Muscle of leg (tissue), 16 donors: ENCODE results near the gene NEMF. TPM values are rescaled to one million over a fixed set of nuclear protein-coding genes. Genes with fewer than 3 reads are reported as not detected.
"Not testable (repeated sequence)": the region's sequence is repeated elsewhere in the genome, so short reads cannot be mapped to it uniquely, and the experiment has no call there.

Experiments used
- DNase-seq: peaks from one replicate; pipeline ENCODE4 v3.0.0; 2013
- H3K27ac ChIP-seq: one replicate; pipeline ENCODE4 v1.5.1; 2013; ENCODE audit warnings: mild to moderate bottlenecking, low read length, control low read depth
- H3K27me3 ChIP-seq: one replicate; pipeline ENCODE4 v1.6.1; 2013; ENCODE audit warnings: low read length; ENCODE audit not compliant: control insufficient read depth, insufficient read depth
- H3K36me3 ChIP-seq: one replicate; pipeline ENCODE4 v1.6.1; 2013; ENCODE audit warnings: low read length; ENCODE audit not compliant: control insufficient read depth, insufficient read depth
- H3K4me1 ChIP-seq: one replicate; pipeline ENCODE4 v1.6.1; 2013; ENCODE audit warnings: low read length; ENCODE audit not compliant: control insufficient read depth, insufficient read depth
- H3K4me3 ChIP-seq: one replicate; pipeline ENCODE4 v1.5.1; 2013; ENCODE audit warnings: low read length, control low read depth
- H3K9me3 ChIP-seq: replicated peaks from 2 replicates; pipeline ENCODE4 v1.6.1; 2013; ENCODE audit warnings: low read depth, low read length; ENCODE audit not compliant: control insufficient read depth
- WGBS: methylation state at CpG from one replicate; pipeline ENCODE4 v1.1.5; 2013; ENCODE audit warnings: missing lambda C conversion rate; ENCODE audit not compliant: insufficient coverage; 5-methylcytosine and 5-hydroxymethylcytosine counted together
- long read RNA-seq, 11 donors: transcript quantifications; one replicate each; lab custom pipeline, GENCODE V29; 2026
- polyA plus RNA-seq, 8 donors: library from polyadenylated mRNA; unstranded; fragments of 120-200 nt; gene quantifications; one replicate each; pipeline versions ENCODE4 v1.2.1 to v1.2.3, GENCODE V29; 2013; ENCODE audit warnings: inconsistent platforms in 1 of 8, low replicate concordance in 1 of 8; ENCODE audit not compliant: insufficient read length in 8 of 8, insufficient read depth in 1 of 8
- total RNA-seq: library from RNA; stranded (reverse); fragments of 120-200 nt; gene quantifications from one replicate; pipeline ENCODE4 v1.2.4, GENCODE V29; 2013

The NEMF gene, protein sequence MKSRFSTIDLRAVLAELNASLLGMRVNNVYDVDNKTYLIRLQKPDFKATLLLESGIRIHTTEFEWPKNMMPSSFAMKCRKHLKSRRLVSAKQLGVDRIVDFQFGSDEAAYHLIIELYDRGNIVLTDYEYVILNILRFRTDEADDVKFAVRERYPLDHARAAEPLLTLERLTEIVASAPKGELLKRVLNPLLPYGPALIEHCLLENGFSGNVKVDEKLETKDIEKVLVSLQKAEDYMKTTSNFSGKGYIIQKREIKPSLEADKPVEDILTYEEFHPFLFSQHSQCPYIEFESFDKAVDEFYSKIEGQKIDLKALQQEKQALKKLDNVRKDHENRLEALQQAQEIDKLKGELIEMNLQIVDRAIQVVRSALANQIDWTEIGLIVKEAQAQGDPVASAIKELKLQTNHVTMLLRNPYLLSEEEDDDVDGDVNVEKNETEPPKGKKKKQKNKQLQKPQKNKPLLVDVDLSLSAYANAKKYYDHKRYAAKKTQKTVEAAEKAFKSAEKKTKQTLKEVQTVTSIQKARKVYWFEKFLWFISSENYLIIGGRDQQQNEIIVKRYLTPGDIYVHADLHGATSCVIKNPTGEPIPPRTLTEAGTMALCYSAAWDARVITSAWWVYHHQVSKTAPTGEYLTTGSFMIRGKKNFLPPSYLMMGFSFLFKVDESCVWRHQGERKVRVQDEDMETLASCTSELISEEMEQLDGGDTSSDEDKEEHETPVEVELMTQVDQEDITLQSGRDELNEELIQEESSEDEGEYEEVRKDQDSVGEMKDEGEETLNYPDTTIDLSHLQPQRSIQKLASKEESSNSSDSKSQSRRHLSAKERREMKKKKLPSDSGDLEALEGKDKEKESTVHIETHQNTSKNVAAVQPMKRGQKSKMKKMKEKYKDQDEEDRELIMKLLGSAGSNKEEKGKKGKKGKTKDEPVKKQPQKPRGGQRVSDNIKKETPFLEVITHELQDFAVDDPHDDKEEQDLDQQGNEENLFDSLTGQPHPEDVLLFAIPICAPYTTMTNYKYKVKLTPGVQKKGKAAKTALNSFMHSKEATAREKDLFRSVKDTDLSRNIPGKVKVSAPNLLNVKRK
- total RNA-seq (59.4 TPM), polyA plus RNA-seq (10 to 100 TPM; 32.6 to 50.1 (median 46.3) TPM)
- long read RNA-seq, donor 1, full-length matches to known transcripts: 4 of 9 reads
- long read RNA-seq, donor 1, partial matches to known transcripts: 5 of 9 reads
- long read RNA-seq, donor 1, other reads (novel, unspliced or antisense): 0 of 9 reads
- long read RNA-seq, donor 2, partial matches to known transcripts: 5 of 11 reads
- long read RNA-seq, donor 2, other reads (novel, unspliced or antisense): 6 of 11 reads
- long read RNA-seq, donor 3, partial matches to known transcripts: 12 of 12 reads
- long read RNA-seq, donor 3, other reads (novel, unspliced or antisense): 0 of 12 reads
- long read RNA-seq, donor 4, partial matches to known transcripts: 6 of 7 reads
- long read RNA-seq, donor 4, other reads (novel, unspliced or antisense): 0 of 7 reads
- long read RNA-seq, donor 5, full-length matches to known transcripts: 4 of 44 reads
- long read RNA-seq, donor 5, partial matches to known transcripts: 40 of 44 reads
- long read RNA-seq, donor 5, other reads (novel, unspliced or antisense): 0 of 44 reads
- long read RNA-seq, donor 6, full-length matches to known transcripts: 9 of 34 reads
- long read RNA-seq, donor 6, partial matches to known transcripts: 25 of 34 reads
- long read RNA-seq, donor 6, other reads (novel, unspliced or antisense): 0 of 34 reads
- long read RNA-seq, donor 7, full-length matches to known transcripts: 1 of 45 reads
- long read RNA-seq, donor 7, partial matches to known transcripts: 44 of 45 reads
- long read RNA-seq, donor 7, other reads (novel, unspliced or antisense): 0 of 45 reads
- long read RNA-seq, donor 8, partial matches to known transcripts: 7 of 7 reads
- long read RNA-seq, donor 8, other reads (novel, unspliced or antisense): 0 of 7 reads
- long read RNA-seq, donor 9, partial matches to known transcripts: 30 of 34 reads
- long read RNA-seq, donor 9, other reads (novel, unspliced or antisense): 0 of 34 reads
- long read RNA-seq, donor 10, partial matches to known transcripts: 31 of 34 reads
- long read RNA-seq, donor 10, other reads (novel, unspliced or antisense): 0 of 34 reads
- long read RNA-seq, donor 11, partial matches to known transcripts: 94 of 137 reads
- long read RNA-seq, donor 11, other reads (novel, unspliced or antisense): 42 of 137 reads

DNA sequence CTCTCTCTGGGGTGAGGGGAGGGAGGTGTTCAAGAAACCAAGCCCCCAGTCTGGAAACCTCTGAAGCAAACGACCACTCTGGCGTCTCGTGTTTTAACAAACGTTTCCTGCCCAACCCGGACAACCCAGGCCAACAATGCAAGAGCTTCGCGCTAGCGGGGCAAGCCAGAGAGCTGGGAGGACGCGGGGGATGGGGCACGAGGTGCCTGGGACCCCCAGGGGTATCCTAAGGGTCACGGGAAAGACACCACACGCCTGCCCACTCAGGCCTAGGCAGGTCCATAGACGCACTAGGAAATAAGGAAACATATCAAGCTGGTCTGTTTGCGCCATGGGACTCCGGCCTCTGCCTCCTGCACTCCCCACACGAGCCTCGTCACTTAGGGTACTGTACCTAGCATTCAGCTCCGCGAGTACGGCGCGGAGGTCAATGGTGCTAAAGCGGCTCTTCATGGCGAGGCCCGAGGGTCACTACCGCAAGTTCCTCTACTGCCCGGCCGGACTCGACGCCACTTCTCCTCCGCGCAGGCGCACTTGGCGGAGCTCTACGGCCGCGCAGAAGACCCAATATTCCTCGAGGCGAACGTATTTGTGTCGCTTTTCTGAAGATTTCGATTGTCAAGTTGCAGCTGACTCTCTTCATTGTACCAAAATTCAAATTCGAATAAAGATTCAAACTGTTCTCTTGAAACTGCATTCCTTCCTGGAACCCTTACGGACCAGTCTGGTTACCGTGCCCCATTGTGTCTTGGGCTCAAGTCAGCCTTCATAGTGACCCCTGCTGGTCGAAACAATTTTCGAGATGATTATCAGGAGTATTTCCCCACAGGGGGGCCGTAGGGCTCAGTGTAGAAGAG is at the start of gene NEMF:
TSS of gene NEMF (minus strand) at position 488 of the 857 bp plus-strand sequence. CDS start at position 453, 35 bp downstream.
- Histone ChIP-seq H3K4me1 (peaks cover 9% of the 10 kb centered on the region), H3K27me3 (no peaks in the 10 kb centered on the region), H3K36me3 (peaks cover 6% of the 10 kb centered on the region), H3K4me3 (peak within 1 kb of the TSS; percentile 78), H3K27ac (peak within 1 kb of the TSS; percentile 83), H3K9me3 (no peaks in the 10 kb centered on the region)
- DNase-seq: peak; percentile 97
- WGBS: 0% methylated on average over 46 of the region's 49 CpGs

DNA sequence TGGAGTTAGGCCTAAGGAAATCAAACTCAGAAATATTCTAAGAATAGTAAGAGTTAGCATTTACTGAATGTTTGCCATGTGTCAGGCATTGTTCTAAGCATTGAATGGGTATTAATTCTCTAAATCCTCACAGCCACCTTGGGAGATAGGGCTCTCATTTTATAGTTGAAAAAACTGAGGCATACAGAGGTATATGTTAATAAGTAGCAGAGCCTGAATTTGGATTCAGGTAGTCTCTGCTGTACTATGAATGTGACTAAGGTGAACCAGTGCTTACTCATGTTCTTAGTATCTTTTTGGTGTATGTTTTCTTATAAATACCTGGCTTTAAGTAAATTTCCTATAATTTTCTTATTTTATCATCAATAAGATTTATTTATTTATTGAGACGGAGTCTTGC is 48.4 kb upstream of the NEMF start:
- Histone ChIP-seq H3K4me1 (peaks cover 2% of the 10 kb centered on the region), H3K27ac (no peak overlapping the region), H3K4me3 (no peak overlapping the region), H3K9me3 (no peaks in the 10 kb centered on the region), H3K36me3 (no peaks in the 10 kb centered on the region), H3K27me3 (no peaks in the 10 kb centered on the region)
- no peak for DNase-seq
- no CpG with 5 or more reads among the region's 1 CpG for WGBS

DNA sequence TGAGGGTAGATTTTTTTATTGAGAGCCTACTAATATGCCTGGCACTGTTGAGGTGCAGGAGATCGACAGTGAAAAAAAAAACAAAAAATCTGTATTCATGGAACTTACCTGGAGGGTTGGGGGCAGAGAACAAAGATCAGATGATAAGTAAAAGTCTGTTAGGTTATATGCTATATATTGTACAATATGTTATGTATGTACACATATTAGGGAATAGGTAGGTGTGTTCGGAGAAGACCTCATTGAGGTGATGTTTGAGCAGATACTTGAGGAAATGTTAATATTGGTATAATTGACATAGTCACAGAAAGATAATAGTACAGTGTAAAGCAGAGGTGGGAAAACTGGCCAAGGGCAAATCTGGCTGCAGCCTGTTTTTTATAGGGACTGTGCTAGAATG is 45.9 kb upstream of the NEMF start:
- Histone ChIP-seq H3K9me3 (no peaks in the 10 kb centered on the region), H3K4me3 (no peak overlapping the region), H3K27ac (no peak overlapping the region), H3K27me3 (no peaks in the 10 kb centered on the region), H3K36me3 (peaks cover 6% of the 10 kb centered on the region), H3K4me1 (peaks cover 2% of the 10 kb centered on the region)
- DNase-seq: no peak
- 100% methylated on average over 1 of the region's 2 CpGs for WGBS

DNA sequence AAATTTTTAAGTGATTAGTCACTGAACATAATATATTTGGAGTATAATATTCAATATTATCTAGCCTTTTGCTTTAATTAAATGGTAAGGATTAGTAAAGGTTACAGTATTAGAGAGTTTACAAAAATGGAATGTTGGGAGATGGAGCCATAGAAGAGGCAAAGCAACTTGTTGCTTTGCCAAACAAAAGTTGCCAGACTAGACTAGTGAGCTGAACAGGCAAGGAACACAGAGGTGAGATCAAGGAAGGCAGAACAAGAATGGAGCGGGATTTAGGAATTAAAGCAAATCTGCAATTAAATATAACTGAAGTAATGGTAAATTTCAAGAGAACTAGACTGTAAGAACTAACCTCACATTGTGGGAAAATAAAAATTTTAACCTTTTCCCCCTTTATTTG is 45.4 kb upstream of the NEMF start:
- no peaks in the 10 kb centered on the region for H3K27me3 ChIP-seq
- H3K27ac ChIP-seq: no peak overlapping the region
- no peak overlapping the region for H3K4me3 ChIP-seq
- no CpG with 5 or more reads among the region's 1 CpG for WGBS
- DNase-seq: no peak
- no peaks in the 10 kb centered on the region for H3K9me3 ChIP-seq
- peaks cover 6% of the 10 kb centered on the region for H3K36me3 ChIP-seq
- H3K4me1 ChIP-seq: peaks cover 2% of the 10 kb centered on the region

DNA sequence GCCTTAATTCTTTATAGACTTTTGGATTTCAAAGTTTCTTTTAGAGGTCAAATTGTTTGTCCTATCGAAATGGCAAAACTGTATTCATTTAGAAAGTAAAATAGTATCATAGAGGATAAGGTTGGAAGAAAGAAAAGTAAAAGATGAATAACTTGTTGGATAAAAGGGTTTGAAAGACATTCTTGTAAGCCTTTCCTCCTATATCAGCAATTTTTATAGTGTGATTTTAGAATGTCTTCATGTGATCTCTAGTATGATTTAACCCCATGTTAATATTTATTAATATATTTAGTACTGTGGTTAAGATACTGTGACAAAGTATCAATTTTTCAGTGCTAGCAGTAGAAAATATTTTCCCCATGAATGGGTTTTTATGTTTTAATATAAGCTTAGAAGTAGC is 44.8 kb upstream of the NEMF start:
- H3K27ac ChIP-seq: no peak overlapping the region

DNA sequence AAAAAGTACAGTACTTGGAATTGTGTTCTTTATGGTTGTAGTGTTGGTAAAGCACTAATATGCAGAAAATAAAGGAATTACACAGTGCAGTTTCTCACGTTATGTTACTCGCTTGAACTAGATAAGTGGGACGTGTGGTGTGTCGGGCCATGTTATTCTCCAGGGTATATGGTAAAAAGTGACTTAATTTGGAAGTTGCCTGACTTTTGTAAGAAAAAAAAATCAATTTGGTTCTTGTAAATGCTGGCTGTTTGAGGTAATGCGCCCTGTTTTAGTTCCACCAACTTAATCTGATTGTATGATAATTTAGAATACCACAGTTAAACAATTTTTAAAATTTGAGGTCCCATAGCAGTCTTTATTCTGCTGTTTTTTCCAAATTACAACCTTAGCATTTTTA is 44.4 kb upstream of the NEMF start:
- 68% methylated on average over 4 of the region's 5 CpGs for WGBS
- DNase-seq: no peak
- Histone ChIP-seq H3K27ac (peak overlapping the region; percentile 6), H3K4me1 (peaks cover 3% of the 10 kb centered on the region), H3K36me3 (peaks cover 6% of the 10 kb centered on the region), H3K4me3 (no peak overlapping the region), H3K27me3 (no peaks in the 10 kb centered on the region), H3K9me3 (no peaks in the 10 kb centered on the region)

More for the DNA sequence above, 44.8 kb upstream of the NEMF start:
- Histone ChIP-seq H3K4me3 (no peak overlapping the region), H3K4me1 (peaks cover 2% of the 10 kb centered on the region), H3K27me3 (no peaks in the 10 kb centered on the region), H3K36me3 (peaks cover 6% of the 10 kb centered on the region), H3K9me3 (no peaks in the 10 kb centered on the region)
- WGBS: no CpG with 5 or more reads among the region's 1 CpG
- no peak for DNase-seq

DNA sequence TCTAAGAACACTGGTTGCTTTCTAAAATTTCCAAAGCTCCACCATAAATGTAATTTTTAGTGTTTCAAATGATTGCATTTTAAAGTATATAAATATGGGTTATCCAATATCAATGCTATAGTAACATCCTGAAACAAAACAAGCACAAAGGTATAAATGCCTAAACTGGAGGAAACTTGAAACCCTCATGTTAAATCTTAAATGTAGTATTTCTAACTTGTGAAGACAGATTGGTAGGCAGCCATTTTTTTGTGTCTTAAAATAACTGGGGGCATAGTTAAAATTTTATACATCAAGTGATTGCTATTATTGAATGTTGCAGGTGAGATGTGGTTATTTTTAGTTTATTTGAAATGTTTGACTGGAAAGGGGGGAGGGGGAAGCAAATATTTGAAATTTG is 43.7 kb upstream of the NEMF start:
- not testable (repeated sequence) for H3K4me3 ChIP-seq, DNase-seq, H3K27me3 ChIP-seq, H3K4me1 ChIP-seq, H3K36me3 ChIP-seq, H3K9me3 ChIP-seq
- H3K27ac ChIP-seq: peak overlapping the region; percentile 37

DNA sequence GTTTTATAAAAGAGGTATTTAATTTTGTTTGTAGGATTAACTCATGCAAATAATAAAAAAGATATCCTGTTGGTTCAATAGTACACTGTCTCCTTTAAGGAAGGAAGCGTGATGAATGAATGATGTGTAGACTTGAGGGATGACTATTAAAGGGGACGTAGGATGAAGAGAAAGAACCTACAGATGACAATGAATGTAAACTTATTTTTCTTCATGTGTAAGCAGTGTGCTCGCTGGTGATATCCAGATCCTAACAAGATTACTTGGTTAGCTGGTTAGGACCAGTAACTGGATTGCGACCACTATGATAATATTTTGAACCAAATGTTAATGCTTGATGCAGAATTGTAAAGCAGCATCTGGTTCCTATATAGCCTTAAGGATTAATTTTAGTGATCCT is 42.9 kb upstream of the NEMF start:
- Histone ChIP-seq H3K4me3 (peak overlapping the region; percentile 31), H3K27me3 (no peaks in the 10 kb centered on the region), H3K4me1 (peaks cover 8% of the 10 kb centered on the region), H3K9me3 (no peaks in the 10 kb centered on the region), H3K36me3 (peaks cover 6% of the 10 kb centered on the region), H3K27ac (peak overlapping the region; percentile 38)
- DNase-seq: no peak
- no CpG with 5 or more reads among the region's 4 CpGs for WGBS
